GM12801 (cell line): ENCODE results near the gene SDHAF3.

Source experiments
- TF ChIP-seq, protein P1 (sequence below): IDR thresholded peaks from one replicate; pipeline ENCODE4 v1.5.1; 2011; ENCODE audit warnings: control low read depth; ENCODE audit not compliant: insufficient read length; ENCODE audit errors: extremely low read depth

SDHAF3 gene

DNA sequence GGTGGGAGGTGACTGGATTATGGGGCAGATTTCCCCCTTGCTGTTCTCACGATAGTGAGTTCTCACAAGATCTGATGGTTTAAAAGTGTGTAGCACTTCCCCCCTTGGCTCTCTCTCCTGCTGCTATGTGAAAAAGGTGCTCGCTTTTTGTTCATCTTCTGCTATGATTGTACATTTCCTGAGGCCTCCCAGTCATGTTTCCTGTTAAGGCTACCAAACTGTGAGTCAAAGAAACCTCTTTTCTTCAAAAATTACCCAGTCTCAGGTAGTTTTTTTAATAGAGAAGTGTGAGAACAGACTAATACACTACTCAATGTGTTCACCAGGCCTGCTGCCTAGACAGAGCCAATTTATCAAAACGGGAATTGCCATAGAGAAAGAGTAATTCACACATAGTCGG is 49.7 kb downstream of the SDHAF3 start:
- TF ChIP-seq, protein P1, sequence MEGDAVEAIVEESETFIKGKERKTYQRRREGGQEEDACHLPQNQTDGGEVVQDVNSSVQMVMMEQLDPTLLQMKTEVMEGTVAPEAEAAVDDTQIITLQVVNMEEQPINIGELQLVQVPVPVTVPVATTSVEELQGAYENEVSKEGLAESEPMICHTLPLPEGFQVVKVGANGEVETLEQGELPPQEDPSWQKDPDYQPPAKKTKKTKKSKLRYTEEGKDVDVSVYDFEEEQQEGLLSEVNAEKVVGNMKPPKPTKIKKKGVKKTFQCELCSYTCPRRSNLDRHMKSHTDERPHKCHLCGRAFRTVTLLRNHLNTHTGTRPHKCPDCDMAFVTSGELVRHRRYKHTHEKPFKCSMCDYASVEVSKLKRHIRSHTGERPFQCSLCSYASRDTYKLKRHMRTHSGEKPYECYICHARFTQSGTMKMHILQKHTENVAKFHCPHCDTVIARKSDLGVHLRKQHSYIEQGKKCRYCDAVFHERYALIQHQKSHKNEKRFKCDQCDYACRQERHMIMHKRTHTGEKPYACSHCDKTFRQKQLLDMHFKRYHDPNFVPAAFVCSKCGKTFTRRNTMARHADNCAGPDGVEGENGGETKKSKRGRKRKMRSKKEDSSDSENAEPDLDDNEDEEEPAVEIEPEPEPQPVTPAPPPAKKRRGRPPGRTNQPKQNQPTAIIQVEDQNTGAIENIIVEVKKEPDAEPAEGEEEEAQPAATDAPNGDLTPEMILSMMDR = no peak

DNA sequence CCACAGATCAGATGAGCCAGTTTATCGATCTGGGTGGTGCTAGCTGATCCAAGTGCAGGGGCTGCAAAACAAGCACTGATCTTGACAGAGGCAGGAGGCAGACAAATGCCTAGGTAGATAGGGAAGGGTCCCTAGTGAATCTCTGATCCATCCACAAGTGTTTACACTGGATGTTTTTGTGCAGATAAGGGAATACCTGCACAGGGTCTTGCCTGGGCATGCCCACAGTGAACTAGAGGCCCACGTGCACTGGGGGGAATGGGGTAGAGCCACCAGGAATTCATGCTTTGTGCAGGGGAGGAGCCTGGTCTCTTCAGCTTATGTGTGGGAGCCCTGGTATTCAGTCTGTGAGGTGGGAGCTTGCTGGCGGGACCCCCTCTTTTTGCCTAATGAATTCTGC is 50.3 kb downstream of the SDHAF3 start:
- TF ChIP-seq, protein P1 = no peak

DNA sequence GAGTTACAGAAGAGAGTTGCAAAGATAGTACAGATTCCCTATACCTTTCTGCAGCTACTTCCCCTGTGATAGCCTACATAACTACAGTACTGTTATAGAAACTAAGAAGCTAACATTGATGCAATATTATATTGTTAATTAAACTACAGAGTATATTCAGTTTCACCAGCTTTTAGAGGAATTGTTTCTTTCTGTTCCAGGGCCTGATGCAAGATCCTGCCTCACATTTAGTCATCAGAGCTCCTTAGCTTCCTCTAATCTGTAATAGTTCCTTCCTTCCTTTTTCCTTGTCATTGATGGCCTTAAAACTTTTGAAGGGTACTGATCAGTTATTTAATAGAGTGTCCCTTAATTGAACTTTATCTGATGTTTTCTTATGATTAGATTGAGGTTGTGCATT is 56.8 kb downstream of the SDHAF3 start:
- TF ChIP-seq, protein P1 = no peak

DNA sequence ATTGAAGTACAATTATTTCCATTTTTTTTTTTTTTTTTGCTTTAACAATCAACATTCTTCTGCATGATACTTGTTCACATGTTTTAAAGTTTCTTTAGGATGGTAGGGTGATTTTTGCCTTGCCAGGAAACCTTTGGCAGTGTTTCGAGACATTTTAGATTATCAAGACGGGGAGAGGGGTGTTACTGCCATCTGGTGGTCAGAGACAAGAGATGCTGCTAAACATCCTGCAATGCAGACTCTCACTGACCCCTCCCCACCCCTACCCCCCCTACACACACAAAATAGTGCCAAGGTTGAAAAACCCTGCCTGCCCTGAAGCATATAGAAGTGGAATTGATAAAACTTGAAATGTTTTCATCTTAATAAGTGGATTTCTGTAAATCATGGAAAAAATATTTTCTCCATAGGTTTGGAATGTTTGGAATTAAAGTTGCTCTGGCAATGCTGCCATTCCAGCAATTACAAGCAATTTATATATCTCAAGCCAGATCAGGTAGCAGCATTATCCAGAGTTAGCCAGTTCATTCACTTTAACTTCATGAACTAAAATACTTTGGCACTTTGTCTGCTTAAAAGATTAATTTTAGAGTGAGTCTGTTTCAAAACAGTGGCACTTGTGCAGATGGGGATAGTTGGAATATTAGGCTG is 62.1 kb downstream of the SDHAF3 start:
- TF ChIP-seq, protein P1 = no peak

DNA sequence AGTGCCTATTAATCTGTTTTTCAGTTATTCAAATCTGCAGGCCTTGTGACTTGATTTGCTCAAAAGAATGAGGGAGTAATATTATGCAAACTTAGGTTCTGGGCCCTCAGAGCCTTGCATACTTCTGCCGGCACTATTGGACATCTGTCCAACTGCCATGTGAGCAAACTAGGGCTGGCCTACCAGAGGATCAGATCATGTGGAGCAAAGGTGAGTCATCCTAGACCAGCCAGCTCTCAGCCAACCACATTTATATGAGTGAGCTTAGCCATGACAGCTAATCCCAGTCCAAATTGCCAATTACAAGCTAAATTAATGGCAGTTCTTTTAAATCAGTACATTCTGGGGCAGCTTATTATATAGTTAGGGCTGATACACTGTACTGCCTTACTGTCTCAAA is 69.6 kb downstream of the SDHAF3 start:
- TF ChIP-seq, protein P1 = no peak

DNA sequence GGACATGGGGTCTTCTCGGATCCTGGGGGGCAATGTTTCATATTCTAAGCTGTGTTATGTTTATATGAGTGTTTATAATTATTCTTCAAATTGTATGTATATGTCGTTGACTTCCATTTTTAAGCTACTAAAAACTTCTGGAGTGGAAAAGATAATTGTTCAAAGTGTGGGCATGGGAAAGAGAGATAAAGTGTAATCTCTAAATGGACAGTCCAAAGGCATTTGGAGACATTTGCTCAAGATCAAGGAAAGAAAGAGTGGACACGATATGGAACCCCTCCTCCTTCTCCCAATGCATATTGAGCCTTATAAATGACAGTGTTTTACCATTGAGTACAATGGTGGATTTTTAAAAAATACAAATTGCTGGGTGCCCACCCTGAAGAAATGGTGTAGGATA is 81.1 kb downstream of the SDHAF3 start:
- TF ChIP-seq, protein P1 = no peak

DNA sequence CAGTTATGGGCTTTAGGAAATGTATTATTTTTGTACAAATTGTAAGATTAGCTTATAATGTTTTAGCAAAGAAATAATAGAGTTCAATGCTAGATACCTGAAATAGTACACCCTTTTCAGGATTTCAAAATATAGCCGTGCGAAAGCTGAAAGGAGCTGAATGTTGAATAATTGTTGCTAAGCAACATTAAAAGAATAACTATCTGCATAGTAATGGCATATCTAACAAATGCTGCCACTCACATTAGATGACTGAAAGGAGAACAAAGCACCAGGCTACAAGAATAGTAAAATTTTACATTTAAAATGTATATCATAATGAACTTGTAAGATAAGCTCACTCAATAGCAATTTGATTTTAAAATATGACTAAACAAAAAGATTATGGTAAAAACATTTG is 82.5 kb downstream of the SDHAF3 start:
- TF ChIP-seq, protein P1 = no peak

DNA sequence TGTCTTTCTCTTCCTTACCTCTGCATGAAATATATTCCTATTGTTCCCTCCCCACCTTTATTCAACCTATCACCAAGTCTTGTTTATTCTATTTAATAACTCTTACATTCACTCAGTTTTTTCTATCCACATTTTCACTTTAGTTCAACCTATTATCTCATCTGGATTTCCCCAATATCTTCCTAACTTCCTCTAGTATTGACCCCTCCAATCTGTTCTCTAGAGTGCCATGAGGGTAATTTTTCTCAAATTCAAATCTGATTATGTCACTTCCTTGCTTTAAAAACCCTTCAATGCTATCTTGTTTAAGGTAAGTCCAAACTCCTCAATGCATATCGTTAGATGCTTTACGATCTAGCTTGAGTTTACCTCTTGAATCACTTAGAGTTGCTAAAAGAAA is 86.5 kb downstream of the SDHAF3 start:
- TF ChIP-seq, protein P1 = no peak
